GM19452 (cell line): ENCODE measurements around the gene MIEN1.
"Not testable (repeated sequence)": the region's sequence is repeated elsewhere in the genome, so short reads cannot be mapped to it uniquely, and the experiment has no call there.

Experiments used
- ATAC-seq: cut with Tn5 transposase; IDR thresholded peaks from one replicate; pipeline ENCODE4 v1.9.1; 2021; ENCODE audit not compliant: unreplicated experiment

Gene MIEN1

GRCh38 chr17:39701012-39701783, 29.1 kb downstream of the MIEN1 start:
- no peak for ATAC-seq

GRCh38 chr17:39700148-39700987, 30.0 kb downstream of the MIEN1 start:
- no peak for ATAC-seq

GRCh38 chr17:39699818-39700147, 30.5 kb downstream of the MIEN1 start, which contains the start of gene ERBB2:
Gene ERBB2, plus strand, starts transcription at chr17:39700064. Its CDS starts 175 bp downstream, at chr17:39700239.
- no peak for ATAC-seq

GRCh38 chr17:39699157-39699817, 31.0 kb downstream of the MIEN1 start:
- ATAC-seq = not testable (repeated sequence)

GRCh38 chr17:39697961-39698360, 32.4 kb downstream of the MIEN1 start:
- no peak for ATAC-seq

- no peak for ATAC-seq
Observed at GRCh38 chr17:39696731-39697130, 33.6 kb downstream of the MIEN1 start.

GRCh38 chr17:39695089-39695474, 35.2 kb downstream of the MIEN1 start:
- no peak for ATAC-seq

- ATAC-seq = no peak
Observed at GRCh38 chr17:39694593-39694992, 35.7 kb downstream of the MIEN1 start.

- no peak for ATAC-seq
Observed at GRCh38 chr17:39688945-39689344, 41.4 kb downstream of the MIEN1 start.

GRCh38 chr17:39688475-39688835, 41.9 kb downstream of the MIEN1 start:
- ATAC-seq = no peak

- ATAC-seq = peak; percentile 84
Observed at GRCh38 chr17:39687546-39688474, 42.5 kb downstream of the MIEN1 start, which contains the start of gene PGAP3. Gene PGAP3, minus strand, starts transcription at chr17:39688057. Its CDS starts 43 bp downstream, at chr17:39688014.

GRCh38 chr17:39687101-39687545, 43.2 kb downstream of the MIEN1 start:
- no peak for ATAC-seq

GRCh38 chr17:39684369-39685192, 45.8 kb downstream of the MIEN1 start:
- ATAC-seq = no peak

- ATAC-seq = no peak
Observed at GRCh38 chr17:39683295-39683939, 46.9 kb downstream of the MIEN1 start.

GRCh38 chr17:39679521-39680192, 50.7 kb downstream of the MIEN1 start:
- ATAC-seq = no peak
